IMR-90 (cell line): Measurements from ENCODE around the gene DLG5. TPM values are rescaled to one million over a fixed set of nuclear protein-coding genes. Genes with fewer than 3 reads are reported as not detected.

ENCODE experiments used
- ATAC-seq: fragments of 200-7000 bp; cut with Tn5 transposase; 2 replicates; pipeline ENCODE4 v1.9.1; 2020; ENCODE audit warnings: low read depth, mild to moderate bottlenecking, moderate library complexity
- BruUV-seq: library from RNA; stranded (reverse); fragments of 400-500 nt; replicated peaks from 2 replicates; lab custom pipeline; 2021; lab: Mats Ljungman, UMichigan
- CTCF ChIA-PET: fragments of 300-600 bp; formaldehyde crosslinking; extraction: SDS; loops from one replicate; lab custom pipeline; 2021; ENCODE audit warnings: antibody characterized with exemption; lab: Yijun Ruan, JAX
- POLR2A ChIA-PET: fragments of 300-600 bp; sonication (Branson Sonifier 250); formaldehyde crosslinking; loops from one replicate; lab custom pipeline; 2022; ENCODE audit warnings: antibody characterized with exemption; ENCODE audit not compliant: unreplicated experiment; lab: Charles Lee
- DNase-seq: peaks from one replicate; pipeline ENCODE4 v3.0.0; 2013
- H2AFZ ChIP-seq: replicated peaks from 2 replicates; pipeline ENCODE3; 2013; ENCODE audit warnings: low read length, mild to moderate bottlenecking; ENCODE audit not compliant: poor library complexity
- H2AK5ac ChIP-seq: 2 replicates; pipeline ENCODE4 v1.6.1; 2013; ENCODE audit warnings: low read depth, low read length, inconsistent platforms
- H2AK9ac ChIP-seq: replicated peaks from 2 replicates; pipeline ENCODE3; 2013; ENCODE audit warnings: mild to moderate bottlenecking, low read depth, low read length, moderate library complexity; ENCODE audit not compliant: poor library complexity
- H2BK120ac ChIP-seq: 2 replicates; pipeline ENCODE4 v1.6.1; 2013; ENCODE audit warnings: low read depth, low read length, inconsistent platforms
- H2BK15ac ChIP-seq: 3 replicates; pipeline ENCODE4 v1.6.1; 2013; ENCODE audit warnings: low read depth, low read length, inconsistent platforms
- H2BK20ac ChIP-seq: 2 replicates; pipeline ENCODE4 v1.6.1; 2013; ENCODE audit warnings: low read depth, mild to moderate bottlenecking, inconsistent platforms, low read length, moderate library complexity
- H2BK5ac ChIP-seq: 2 replicates; pipeline ENCODE4 v1.6.1; 2013; ENCODE audit warnings: mild to moderate bottlenecking, low read depth, low read length, inconsistent platforms; ENCODE audit not compliant: poor library complexity, severe bottlenecking
- H3K14ac ChIP-seq: replicated peaks from 2 replicates; pipeline ENCODE4 v1.6.1; 2013; ENCODE audit warnings: low read depth, low read length, inconsistent platforms
- H3K18ac ChIP-seq: 2 replicates; pipeline ENCODE4 v1.6.1; 2013; ENCODE audit warnings: low read depth, low read length, control low read depth
- H3K23ac ChIP-seq: 2 replicates; pipeline ENCODE4 v1.6.1; 2013; ENCODE audit warnings: low read depth, low read length, inconsistent platforms
- H3K27ac ChIP-seq: 2 replicates; pipeline ENCODE4 v1.5.1; 2013; ENCODE audit warnings: mild to moderate bottlenecking, control low read depth, low read length; ENCODE audit not compliant: insufficient read depth
- H3K27me3 ChIP-seq: 2 replicates; pipeline ENCODE4 v1.6.1; 2013; ENCODE audit warnings: low read length; ENCODE audit not compliant: control insufficient read depth, insufficient read depth
- H3K36me3 ChIP-seq: 2 replicates; pipeline ENCODE4 v1.6.1; 2013; ENCODE audit warnings: low read length, mixed read lengths; ENCODE audit not compliant: control insufficient read depth, insufficient read depth
- H3K4ac ChIP-seq: 2 replicates; pipeline ENCODE4 v1.6.1; 2013; ENCODE audit warnings: low read depth, low read length, inconsistent platforms
- H3K4me1 ChIP-seq: 2 replicates; pipeline ENCODE4 v1.6.1; 2013; ENCODE audit warnings: low read length, mixed read lengths; ENCODE audit not compliant: control insufficient read depth, insufficient read depth
- H3K4me2 ChIP-seq: 2 replicates; pipeline ENCODE4 v1.6.1; 2013; ENCODE audit warnings: low read depth, mild to moderate bottlenecking, control low read depth, low read length, moderate library complexity
- H3K4me3 ChIP-seq: 2 replicates; pipeline ENCODE4 v1.5.1; 2013; ENCODE audit warnings: low read depth, mild to moderate bottlenecking, control low read depth, low read length, moderate library complexity; ENCODE audit not compliant: insufficient read depth
- H3K56ac ChIP-seq: 2 replicates; pipeline ENCODE4 v1.6.1; 2013; ENCODE audit warnings: low read length, inconsistent platforms; ENCODE audit not compliant: insufficient read depth; ENCODE audit errors: extremely low read depth
- H3K79me1 ChIP-seq, 2 experiments: 2 replicates each; pipeline ENCODE4 v1.6.1; 2013; ENCODE audit warnings: low read length in 2 of 2, inconsistent platforms in 1 of 2, low read depth in 1 of 2
- H3K9ac ChIP-seq: 2 replicates; pipeline ENCODE4 v1.6.1; 2013; ENCODE audit warnings: low read depth, low read length, control low read depth
- H3K9me1 ChIP-seq: 2 replicates; pipeline ENCODE4 v1.6.1; 2013; ENCODE audit warnings: low read length, inconsistent platforms; ENCODE audit not compliant: insufficient read depth
- H3K9me3 ChIP-seq: 2 replicates; pipeline ENCODE4 v1.6.1; 2013; ENCODE audit warnings: low read length; ENCODE audit not compliant: control insufficient read depth, insufficient read depth
- H4K20me1 ChIP-seq: 2 replicates; pipeline ENCODE4 v1.6.1; 2013; ENCODE audit warnings: low read length, inconsistent platforms; ENCODE audit not compliant: insufficient read depth
- H4K5ac ChIP-seq: 2 replicates; pipeline ENCODE4 v1.6.1; 2013; ENCODE audit warnings: mild to moderate bottlenecking, low read depth, low read length, control low read depth
- H4K8ac ChIP-seq, 2 experiments: 2 replicates each; pipeline ENCODE4 v1.6.1; 2013; ENCODE audit warnings: low read depth in 2 of 2, low read length in 2 of 2, control low read depth in 1 of 2, inconsistent platforms in 1 of 2
- H4K91ac ChIP-seq: 2 replicates; pipeline ENCODE4 v1.6.1; 2013; ENCODE audit warnings: low read depth, low read length, inconsistent platforms; ENCODE audit not compliant: insufficient read depth
- CEBPB ChIP-seq: IDR thresholded peaks from 2 replicates; pipeline ENCODE4 v1.6.1; 2012; ENCODE audit warnings: low read depth, low read length, improper control_type of control experiment
- MAZ ChIP-seq: IDR thresholded peaks from 2 replicates; pipeline ENCODE4 v1.6.1; 2012; ENCODE audit warnings: low read depth, mild to moderate bottlenecking, low read length, improper control_type of control experiment, moderate library complexity, borderline replicate concordance
- WGBS, 2 experiments: methylation state at CpG; one replicate each; pipeline versions ENCODE4 v1.1.5 to v1.1.7; 2013; ENCODE audit warnings: missing lambda C conversion rate in 2 of 2; ENCODE audit not compliant: insufficient read length in 1 of 2; ENCODE audit errors: extremely low coverage in 2 of 2; 5-methylcytosine and 5-hydroxymethylcytosine counted together
- dilution Hi-C: fragments of 300-500 bp; cut with HindIII; formaldehyde crosslinking; loops from one replicate; pipeline ENCODE4 v1.14.3; 2018; ENCODE audit warnings: low sequenced_read_pairs; ENCODE audit not compliant: unreplicated experiment
- in situ Hi-C: fragments of 300-500 bp; cut with MboI; formaldehyde crosslinking; loops from 3 replicates; pipeline ENCODE4 v1.14.3; 2019; ENCODE audit warnings: low sequenced_read_pairs, inconsistent platforms, mixed read lengths
- intact Hi-C: fragments of 100-400 bp; cut with micrococcal nuclease; formaldehyde crosslinking; loops from 2 replicates; pipeline ENCODE4 v1.10.0; 2022
- polyA plus RNA-seq, 3 experiments: library from polyadenylated mRNA; depleted of rRNA; stranded (reverse); fragments of >200 nt; gene quantifications; 2 replicates each; pipeline ENCODE4 v1.2.3, GENCODE V29; 2012; ENCODE audit warnings: low replicate concordance in 1 of 3
- total RNA-seq: library from RNA; depleted of rRNA; stranded (reverse); fragments of >200 nt; gene quantifications from 2 replicates; pipeline ENCODE4 v1.2.3, GENCODE V29; 2012

Gene DLG5
- total and polyA plus RNA-seq, 2 of the 4 experiments (the other 2 are of a cell fraction), result 12.7 to 28.7 TPM

- Histone ChIP-seq H3K4me1 (peaks cover 27% of the 10 kb centered on the region), H4K8ac (no peak overlapping the region), H4K5ac (no peak overlapping the region), H3K4me2 (no peak overlapping the region), H3K9me1 (peaks cover 48% of the 10 kb centered on the region), H3K9ac (no peak overlapping the region), H3K14ac (no peak overlapping the region), H2BK120ac (no peak overlapping the region), H3K27ac (no peak overlapping the region), H3K23ac (no peak overlapping the region), H4K91ac (no peak overlapping the region), H2BK15ac (no peak overlapping the region), H3K9me3 (no peaks in the 10 kb centered on the region), H3K4ac (no peak overlapping the region; the same call in 1 of the 2 replicates), H3K56ac (no peak overlapping the region), H4K20me1 (peaks cover 98% of the 10 kb centered on the region), H2AK5ac (0 out of 2 replicates have a peak overlapping the region, but pooled peaks have one; percentile 53), H2BK5ac (no peak overlapping the region), H3K4me3 (no peak overlapping the region), H2BK20ac (no peak overlapping the region), H3K79me1 (peaks cover 54 to 97% of the 10 kb centered on the region in 2 experiments), H2AFZ (no peak overlapping the region), H3K18ac (no peak overlapping the region), H3K36me3 (no peaks in the 10 kb centered on the region), H2AK9ac (no peak overlapping the region), H3K27me3 (no peaks in the 10 kb centered on the region)
- TF ChIP-seq MAZ, result no peak
- TF ChIP-seq CEBPB, result peak; percentile 40; the same call in 1 of the 2 replicates
- in situ Hi-C loops (no loop called here), intact Hi-C loops (no loop called here), dilution Hi-C loops (no loop called here)
- ChIA-PET CTCF (no interaction called here), POLR2A (interaction anchor here (0.6 to 0.7 kb wide), 4 partner anchors 9 to 65 kb away, joined by 4 to 10 read pairs (median 6); no protein-coding TSS in a partner anchor)
- peak; percentile 47 for DNase-seq
- no TSS peak for BruUV-seq
- peak; percentile 43; the same call in 1 of the 2 replicates for ATAC-seq
- no CpG with 5 or more reads among the region's 7 CpGs for WGBS, 2 experiments
These were observed 14.9 kb downstream of the DLG5 start for GRCh38 chr10:77911535-77912123.
